ENCODE results near the gene GNPDA2. TPM values are rescaled to one million over a fixed set of nuclear protein-coding genes. Genes with fewer than 3 reads are reported as not detected.

GNPDA2 gene
- total RNA-seq, 1 donor = 17.3 TPM

- TF ChIP-seq CTCF (IDR thresholded peaks at IDR 0.05; ENCODE audit: insufficient read depth, low read depth, low read length) = no peak
Observed at GRCh38 chr4:44661940-44662622, 64.3 kb downstream of the GNPDA2 start.

GRCh38 chr4:44660396-44660795 is 66.0 kb downstream of the GNPDA2 start:
- TF ChIP-seq CTCF (IDR thresholded peaks at IDR 0.05; ENCODE audit: insufficient read depth, low read depth, low read length) = no peak
- H3K4me3 ChIP-seq (ENCODE audit: low read depth, low read length) = no peak overlapping the region
- no peak for DNase-seq (ENCODE audit: low read depth)

More at GRCh38 chr4:44661940-44662622, 64.3 kb downstream of the GNPDA2 start:
- DNase-seq (ENCODE audit: low read depth) = no peak
- no peak overlapping the region for H3K4me3 ChIP-seq (ENCODE audit: low read depth, low read length)

- no peak for DNase-seq (ENCODE audit: low read depth)
- H3K4me3 ChIP-seq (ENCODE audit: low read depth, low read length) = no peak overlapping the region
- no peak for TF ChIP-seq CTCF (IDR thresholded peaks at IDR 0.05; ENCODE audit: insufficient read depth, low read depth, low read length)
Observed at GRCh38 chr4:44652002-44652401, 74.4 kb downstream of the GNPDA2 start.

Other genes with a start within 250 kb of the GNPDA2 start
- gene YIPF7, start 74.9 kb downstream of the GNPDA2 start, total RNA-seq = under 0.01 TPM in 1 of 2 replicates, not detected in the other
- gene GUF1, start 48.1 kb downstream of the GNPDA2 start, total RNA-seq = 21.3 and 22.9 TPM in 2 replicates